Measurements from ENCODE around the gene HAUS7.

HAUS7 gene

DNA sequence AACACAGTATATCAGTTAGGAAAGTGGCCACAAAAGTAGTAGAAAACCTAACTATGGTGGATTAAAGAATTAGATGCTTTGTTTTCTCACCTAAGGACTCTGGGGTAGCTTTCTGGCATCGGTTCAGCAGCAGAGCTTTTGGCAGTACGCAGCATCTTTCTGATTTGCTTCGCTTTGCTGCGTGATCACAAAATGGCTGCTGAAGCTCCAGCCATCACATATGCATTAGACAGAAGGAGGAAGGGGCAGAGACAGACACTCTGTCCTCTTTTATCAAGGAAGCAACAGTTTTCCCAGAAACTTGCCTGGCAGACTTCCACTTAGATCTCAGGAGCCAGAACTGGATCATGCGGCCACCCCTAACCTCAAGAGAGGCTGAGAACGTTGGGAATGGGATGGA is 39.6 kb downstream of the HAUS7 start:
- TF ChIP-seq, protein P1, sequence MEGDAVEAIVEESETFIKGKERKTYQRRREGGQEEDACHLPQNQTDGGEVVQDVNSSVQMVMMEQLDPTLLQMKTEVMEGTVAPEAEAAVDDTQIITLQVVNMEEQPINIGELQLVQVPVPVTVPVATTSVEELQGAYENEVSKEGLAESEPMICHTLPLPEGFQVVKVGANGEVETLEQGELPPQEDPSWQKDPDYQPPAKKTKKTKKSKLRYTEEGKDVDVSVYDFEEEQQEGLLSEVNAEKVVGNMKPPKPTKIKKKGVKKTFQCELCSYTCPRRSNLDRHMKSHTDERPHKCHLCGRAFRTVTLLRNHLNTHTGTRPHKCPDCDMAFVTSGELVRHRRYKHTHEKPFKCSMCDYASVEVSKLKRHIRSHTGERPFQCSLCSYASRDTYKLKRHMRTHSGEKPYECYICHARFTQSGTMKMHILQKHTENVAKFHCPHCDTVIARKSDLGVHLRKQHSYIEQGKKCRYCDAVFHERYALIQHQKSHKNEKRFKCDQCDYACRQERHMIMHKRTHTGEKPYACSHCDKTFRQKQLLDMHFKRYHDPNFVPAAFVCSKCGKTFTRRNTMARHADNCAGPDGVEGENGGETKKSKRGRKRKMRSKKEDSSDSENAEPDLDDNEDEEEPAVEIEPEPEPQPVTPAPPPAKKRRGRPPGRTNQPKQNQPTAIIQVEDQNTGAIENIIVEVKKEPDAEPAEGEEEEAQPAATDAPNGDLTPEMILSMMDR (IDR thresholded peaks at IDR 0.05), result no peak

DNA sequence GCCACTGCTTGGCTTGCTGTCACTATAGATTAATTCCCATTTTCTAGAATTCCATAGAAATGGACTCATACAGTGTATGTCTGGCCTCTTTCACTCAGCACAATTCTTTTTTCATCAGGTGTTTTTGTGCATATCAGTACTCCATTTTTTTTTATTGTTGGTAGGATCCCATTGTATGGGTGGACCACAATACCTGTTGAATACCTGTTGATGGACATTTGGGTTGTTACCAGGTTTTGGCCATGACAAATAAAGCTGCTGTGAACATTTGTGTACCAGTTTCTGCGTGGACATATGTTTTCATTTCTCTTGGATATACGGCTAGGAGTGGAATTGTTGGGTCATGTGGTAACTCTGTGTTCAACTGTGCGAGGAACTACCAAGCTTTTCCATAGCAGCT is 44.2 kb downstream of the HAUS7 start:
- TF ChIP-seq, protein P1 (IDR thresholded peaks at IDR 0.05), result no peak

DNA sequence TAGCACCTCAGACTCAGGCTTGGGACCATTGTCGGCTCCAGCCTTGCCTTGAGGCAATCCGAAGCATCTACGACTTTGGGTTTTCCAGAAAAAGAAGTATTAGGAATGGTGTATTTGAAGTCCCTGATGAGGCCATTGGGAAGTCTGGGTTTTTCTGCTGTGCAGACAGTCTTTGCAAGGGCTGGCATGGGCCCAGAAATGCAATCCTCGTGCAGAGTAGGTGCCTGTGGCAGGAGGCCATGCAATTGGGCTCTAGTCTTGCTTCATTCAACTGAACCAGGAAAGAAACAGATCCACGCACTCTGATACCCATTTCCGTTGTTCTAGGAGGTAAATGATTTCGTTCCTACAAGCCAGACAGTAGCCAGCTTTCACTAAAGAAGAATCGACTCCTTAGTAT is 46.7 kb downstream of the HAUS7 start:
- TF ChIP-seq, protein P1 (IDR thresholded peaks at IDR 0.05), result no peak

DNA sequence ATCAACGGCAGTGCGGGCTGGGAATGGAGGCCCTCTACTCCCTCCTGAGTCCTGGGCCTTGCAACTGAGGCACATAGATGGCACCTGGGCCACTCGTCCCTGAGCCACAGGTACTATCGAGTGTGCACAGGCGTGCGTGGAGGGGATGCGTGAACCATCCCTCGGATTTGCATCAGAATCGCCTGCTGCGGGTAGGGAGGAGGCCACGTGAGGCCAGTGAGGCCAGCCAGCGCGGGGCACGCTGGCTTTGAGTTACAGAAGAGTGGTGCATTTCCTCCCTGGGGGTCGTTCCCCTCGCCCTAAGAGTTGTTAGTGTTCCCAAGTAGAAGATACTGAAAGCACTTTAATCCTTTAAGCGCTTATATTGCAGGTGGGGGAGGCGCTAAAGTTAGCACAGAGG is 48.5 kb downstream of the HAUS7 start:
- TF ChIP-seq, protein P1 (IDR thresholded peaks at IDR 0.05), result no peak

DNA sequence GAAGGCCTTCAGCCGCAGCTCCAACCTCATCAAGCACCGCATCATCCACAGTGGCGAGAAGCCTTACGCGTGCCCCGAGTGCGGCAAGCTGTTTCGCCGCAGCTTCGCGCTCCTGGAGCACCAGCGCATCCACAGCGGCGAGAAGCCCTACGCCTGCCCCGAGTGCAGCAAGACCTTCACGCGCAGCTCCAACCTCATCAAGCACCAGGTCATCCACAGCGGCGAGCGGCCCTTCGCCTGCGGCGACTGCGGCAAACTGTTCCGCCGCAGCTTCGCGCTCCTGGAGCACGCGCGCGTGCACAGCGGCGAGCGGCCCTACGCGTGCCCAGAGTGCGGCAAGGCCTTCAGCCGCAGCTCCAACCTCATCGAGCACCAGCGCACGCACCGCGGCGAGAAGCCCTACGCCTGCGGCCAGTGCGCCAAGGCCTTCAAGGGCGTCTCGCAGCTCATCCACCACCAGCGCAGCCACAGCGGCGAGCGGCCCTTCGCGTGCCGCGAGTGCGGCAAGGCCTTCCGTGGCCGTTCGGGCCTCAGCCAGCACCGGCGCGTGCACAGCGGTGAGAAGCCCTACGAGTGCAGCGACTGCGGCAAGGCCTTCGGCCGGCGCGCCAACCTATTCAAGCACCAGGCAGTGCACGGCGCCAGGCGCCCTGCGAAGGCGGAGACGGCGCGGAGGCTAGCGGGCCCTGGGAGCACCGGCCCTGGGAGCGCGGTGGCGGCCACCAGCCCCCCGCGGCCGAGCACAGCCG is 49.4 kb downstream of the HAUS7 start:
- TF ChIP-seq, protein P1 (IDR thresholded peaks at IDR 0.05), result no peak

DNA sequence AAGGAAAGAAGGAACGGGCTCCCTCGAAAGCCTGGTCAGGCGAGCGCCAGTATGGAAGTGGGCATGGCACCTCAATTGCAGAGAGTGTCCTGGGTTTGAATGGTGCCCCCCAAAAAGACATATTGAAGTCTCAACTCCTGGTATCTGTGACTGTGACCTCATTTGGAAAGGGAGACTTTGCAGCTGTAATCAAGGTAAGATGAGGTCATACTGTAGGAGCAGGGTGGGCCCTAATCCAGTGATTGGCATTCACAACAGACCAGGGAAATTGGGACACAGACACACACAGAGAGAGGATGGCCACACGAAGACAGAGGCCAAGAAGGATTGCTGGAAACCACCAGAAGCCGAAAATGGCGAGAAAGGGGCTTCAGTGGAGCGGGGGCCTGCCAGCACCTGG is 52.7 kb downstream of the HAUS7 start:
- TF ChIP-seq, protein P1 (IDR thresholded peaks at IDR 0.05), result no peak

DNA sequence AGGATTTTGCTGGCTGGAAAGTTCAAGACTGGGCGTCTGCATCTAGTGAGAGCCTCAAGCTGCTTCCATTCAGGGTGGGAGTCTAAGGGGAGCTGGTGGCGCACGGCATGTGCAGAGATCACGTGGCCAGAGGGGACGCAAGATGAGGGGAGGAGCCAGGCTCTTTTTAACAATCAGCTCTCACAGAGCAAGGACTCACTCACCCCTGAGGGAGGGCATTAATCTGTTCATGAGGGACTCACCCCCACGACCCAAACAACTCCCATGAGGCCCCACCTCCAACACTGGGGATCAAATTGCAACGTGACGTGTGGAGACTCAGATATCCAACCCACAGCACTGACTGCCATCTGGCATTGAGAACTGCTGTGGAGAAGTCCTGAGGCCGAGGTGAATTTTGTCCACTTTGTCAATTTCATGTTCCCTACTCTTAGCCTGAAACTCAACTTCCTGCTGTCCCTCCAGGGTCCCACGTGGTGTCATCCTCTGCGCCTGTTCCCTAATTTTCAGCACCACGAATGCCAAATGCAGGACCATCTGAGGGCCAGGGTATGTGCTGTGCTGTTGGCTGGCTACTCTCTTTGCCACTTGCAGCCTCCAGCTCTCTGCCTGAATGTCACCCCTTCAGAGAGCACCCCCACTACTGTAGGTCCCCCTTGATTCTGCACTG is 53.5 kb downstream of the HAUS7 start:
- TF ChIP-seq, protein P1 (IDR thresholded peaks at IDR 0.05), result no peak

Measured in LNCAP (cell line).